ENCODE measurements around the gene KICS2.
A peak's percentile ranks its signal among the peaks of the same experiment; 100 is the strongest.

The KICS2 gene

DNA sequence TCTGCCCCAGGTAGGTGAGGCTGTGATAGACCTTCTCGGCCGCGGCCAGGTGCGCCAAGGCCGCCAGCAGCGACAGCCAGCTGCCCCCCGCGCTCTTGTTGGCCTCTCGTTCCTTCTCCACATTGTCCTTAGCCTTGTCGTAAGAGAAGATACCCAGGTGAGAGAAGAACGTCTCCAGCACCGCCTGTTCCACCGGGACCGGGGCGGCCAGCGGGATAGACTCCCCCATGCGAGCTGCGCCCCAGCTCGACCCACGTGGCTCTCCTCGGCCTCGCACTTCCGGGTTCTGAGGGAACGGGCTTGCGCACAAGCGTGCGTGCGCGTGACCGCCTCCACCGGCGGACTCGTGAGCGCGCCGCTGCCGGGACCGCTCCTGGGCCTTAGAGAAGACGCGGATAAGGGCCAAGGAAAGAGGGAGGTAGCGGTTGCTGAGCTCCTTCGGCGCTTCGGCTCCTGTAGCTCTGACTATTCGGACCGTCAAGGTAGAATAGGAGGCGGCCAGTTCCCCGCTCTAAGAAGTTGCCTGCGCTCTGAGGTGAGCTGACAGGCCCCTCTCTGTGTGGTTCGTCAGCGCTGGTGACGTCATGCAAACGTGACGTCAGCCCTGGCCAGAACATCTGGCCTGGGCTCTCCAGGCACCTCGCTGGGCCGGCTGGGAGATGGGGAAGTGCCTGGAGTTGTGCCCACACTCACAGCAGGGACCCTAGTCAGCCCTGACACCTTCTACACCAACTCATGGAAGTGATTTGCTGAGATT is at the start of gene KICS2:
Gene KICS2 (minus strand): TSS at position 288 of the 757 bp plus-strand sequence. CDS start 59 bp downstream, at position 229.
- TF ChIP-seq ZNF274 (IDR thresholded peaks at IDR 0.05; ENCODE audit: low read depth, low read length) = no peak
- no peak for TF ChIP-seq SUZ12 (IDR thresholded peaks at IDR 0.05; ENCODE audit: extremely low read depth, insufficient read depth, insufficient read length)
- no peak for TF ChIP-seq YY1 (IDR thresholded peaks at IDR 0.05; ENCODE audit: insufficient read depth, insufficient read length)
- no peaks in the 10 kb centered on the region for H3K9me3 ChIP-seq (ENCODE audit: insufficient read depth, low read length)
- no peaks in the 10 kb centered on the region for H3K27me3 ChIP-seq (ENCODE audit: insufficient read depth, insufficient read length)
- peak within 1 kb of the TSS; percentile 97 for H3K9ac ChIP-seq (ENCODE audit: insufficient read length, low read depth)
- peak; percentile 87 for DNase-seq (ENCODE audit: low read depth, low spot score)
- H3K4me3 ChIP-seq (ENCODE audit: insufficient read length, low read depth) = peak within 1 kb of the TSS; percentile 96
- H3K36me3 ChIP-seq (ENCODE audit: insufficient read depth, insufficient read length, low read length) = no peaks in the 10 kb centered on the region
- no peaks in the 10 kb centered on the region for H3K4me1 ChIP-seq (ENCODE audit: insufficient read depth, insufficient read length)

DNA sequence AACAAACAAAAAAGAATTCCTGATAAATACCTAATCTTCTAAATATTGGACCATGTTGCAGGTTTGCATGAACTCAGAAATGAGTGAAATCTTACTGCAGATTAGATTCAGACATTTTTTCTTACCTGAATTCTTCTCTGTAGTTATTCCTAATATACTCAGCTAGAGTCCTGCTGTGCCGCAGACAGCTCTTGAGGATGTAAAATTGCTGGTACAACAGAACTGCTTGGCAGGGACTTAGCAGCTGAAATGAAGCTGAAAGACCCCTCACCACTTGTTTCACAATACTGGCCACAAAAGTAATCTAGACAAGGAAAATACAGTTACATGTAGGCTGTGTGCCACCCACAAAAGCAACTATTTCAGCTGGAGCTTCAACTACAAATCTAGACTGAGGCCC is 48.3 kb upstream of the KICS2 start:
- H3K36me3 ChIP-seq (ENCODE audit: insufficient read depth, insufficient read length, low read length) = no peaks in the 10 kb centered on the region
- H3K9ac ChIP-seq (ENCODE audit: insufficient read length, low read depth) = no peak overlapping the region
- no peaks in the 10 kb centered on the region for H3K4me1 ChIP-seq (ENCODE audit: insufficient read depth, insufficient read length)
- H3K4me3 ChIP-seq (ENCODE audit: insufficient read length, low read depth) = no peak overlapping the region
- H3K9me3 ChIP-seq (ENCODE audit: insufficient read depth, low read length) = no peaks in the 10 kb centered on the region
- no peaks in the 10 kb centered on the region for H3K27me3 ChIP-seq (ENCODE audit: insufficient read depth, insufficient read length)
- TF ChIP-seq YY1 (IDR thresholded peaks at IDR 0.05; ENCODE audit: insufficient read depth, insufficient read length) (no peak), SUZ12 (IDR thresholded peaks at IDR 0.05; ENCODE audit: extremely low read depth, insufficient read depth, insufficient read length) (no peak), ZNF274 (IDR thresholded peaks at IDR 0.05; ENCODE audit: low read depth, low read length) (no peak)
- no peak for DNase-seq (ENCODE audit: low read depth, low spot score)

DNA sequence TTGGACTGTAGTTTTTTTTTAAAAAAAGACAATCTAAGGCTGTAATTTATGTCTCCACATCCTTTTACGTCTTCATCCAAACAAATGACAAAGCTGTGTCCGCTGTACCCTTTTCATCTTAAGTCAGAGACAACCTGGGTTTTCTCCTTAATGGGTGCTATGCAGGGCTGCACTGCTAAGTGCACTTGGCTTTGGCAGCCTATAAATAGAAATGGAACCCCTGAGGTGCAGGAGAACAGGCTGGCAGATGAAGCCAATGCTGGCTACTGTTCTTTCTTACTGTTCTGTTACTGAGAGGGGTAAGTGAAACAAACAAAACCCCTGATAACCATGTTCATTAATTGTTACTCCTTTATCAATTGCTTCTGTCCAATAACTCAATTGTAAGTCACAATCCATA is 47.1 kb upstream of the KICS2 start:
- TF ChIP-seq ZNF274 (IDR thresholded peaks at IDR 0.05; ENCODE audit: low read depth, low read length) = no peak
- no peak for TF ChIP-seq SUZ12 (IDR thresholded peaks at IDR 0.05; ENCODE audit: extremely low read depth, insufficient read depth, insufficient read length)
- TF ChIP-seq YY1 (IDR thresholded peaks at IDR 0.05; ENCODE audit: insufficient read depth, insufficient read length) = no peak
- DNase-seq (ENCODE audit: low read depth, low spot score) = no peak

DNA sequence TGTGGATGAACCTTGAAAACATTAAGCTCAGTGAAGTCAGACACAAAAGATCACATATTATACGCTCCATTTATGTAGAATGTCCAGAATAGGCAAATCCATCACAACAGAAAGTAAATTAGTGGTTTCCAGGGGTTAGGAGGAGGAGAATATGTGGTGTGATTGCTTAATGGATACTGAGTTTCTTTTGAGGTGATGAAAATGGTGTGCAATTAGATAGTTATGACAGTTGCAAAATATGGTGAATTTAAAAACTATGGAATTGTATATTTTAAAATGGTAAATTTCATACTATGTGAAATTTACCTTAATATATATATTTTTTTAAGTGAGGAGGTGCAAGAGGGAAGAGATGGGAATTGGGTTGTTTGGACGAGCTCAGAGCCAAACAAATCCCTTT is 46.3 kb upstream of the KICS2 start:
- H3K27me3 ChIP-seq (ENCODE audit: insufficient read depth, insufficient read length) = no peaks in the 10 kb centered on the region
- H3K36me3 ChIP-seq (ENCODE audit: insufficient read depth, insufficient read length, low read length) = no peaks in the 10 kb centered on the region
- no peaks in the 10 kb centered on the region for H3K4me1 ChIP-seq (ENCODE audit: insufficient read depth, insufficient read length)
- TF ChIP-seq YY1 (IDR thresholded peaks at IDR 0.05; ENCODE audit: insufficient read depth, insufficient read length) = no peak
- no peak for TF ChIP-seq ZNF274 (IDR thresholded peaks at IDR 0.05; ENCODE audit: low read depth, low read length)
- no peak for TF ChIP-seq SUZ12 (IDR thresholded peaks at IDR 0.05; ENCODE audit: extremely low read depth, insufficient read depth, insufficient read length)
- no peak for DNase-seq (ENCODE audit: low read depth, low spot score)
- H3K9ac ChIP-seq (ENCODE audit: insufficient read length, low read depth) = no peak overlapping the region
- no peak overlapping the region for H3K4me3 ChIP-seq (ENCODE audit: insufficient read length, low read depth)
- H3K9me3 ChIP-seq (ENCODE audit: insufficient read depth, low read length) = no peaks in the 10 kb centered on the region

More for the DNA sequence above, 47.1 kb upstream of the KICS2 start:
- Histone ChIP-seq H3K9me3 (ENCODE audit: insufficient read depth, low read length) (no peaks in the 10 kb centered on the region), H3K4me3 (ENCODE audit: insufficient read length, low read depth) (no peak overlapping the region), H3K36me3 (ENCODE audit: insufficient read depth, insufficient read length, low read length) (no peaks in the 10 kb centered on the region), H3K27me3 (ENCODE audit: insufficient read depth, insufficient read length) (no peaks in the 10 kb centered on the region), H3K9ac (ENCODE audit: insufficient read length, low read depth) (no peak overlapping the region), H3K4me1 (ENCODE audit: insufficient read depth, insufficient read length) (no peaks in the 10 kb centered on the region)

DNA sequence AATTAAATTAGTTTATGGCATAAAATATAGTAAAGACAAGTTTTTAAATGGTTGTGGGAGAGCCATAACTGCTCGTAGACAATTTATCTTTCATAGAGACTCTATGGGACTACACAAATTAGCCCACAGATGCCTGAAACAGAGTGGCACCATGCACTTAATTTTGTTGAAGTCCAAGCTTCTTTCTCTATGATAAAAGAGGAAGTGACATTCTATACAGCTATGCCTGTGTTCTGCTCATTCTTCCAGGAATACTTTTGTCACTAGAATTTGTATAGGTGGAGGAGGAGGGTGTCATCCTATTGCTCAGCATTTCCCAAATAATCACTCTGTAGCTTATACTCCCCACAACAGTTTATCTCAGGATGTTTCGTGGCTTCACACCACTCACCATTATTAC is 43.7 kb upstream of the KICS2 start:
- H3K9me3 ChIP-seq (ENCODE audit: insufficient read depth, low read length) = no peaks in the 10 kb centered on the region
- H3K36me3 ChIP-seq (ENCODE audit: insufficient read depth, insufficient read length, low read length) = no peaks in the 10 kb centered on the region
- H3K27me3 ChIP-seq (ENCODE audit: insufficient read depth, insufficient read length) = no peaks in the 10 kb centered on the region
- no peak overlapping the region for H3K4me3 ChIP-seq (ENCODE audit: insufficient read length, low read depth)
- TF ChIP-seq ZNF274 (IDR thresholded peaks at IDR 0.05; ENCODE audit: low read depth, low read length) (no peak), YY1 (IDR thresholded peaks at IDR 0.05; ENCODE audit: insufficient read depth, insufficient read length) (no peak), SUZ12 (IDR thresholded peaks at IDR 0.05; ENCODE audit: extremely low read depth, insufficient read depth, insufficient read length) (no peak)
- H3K9ac ChIP-seq (ENCODE audit: insufficient read length, low read depth) = no peak overlapping the region
- DNase-seq (ENCODE audit: low read depth, low spot score) = no peak
- no peaks in the 10 kb centered on the region for H3K4me1 ChIP-seq (ENCODE audit: insufficient read depth, insufficient read length)

DNA sequence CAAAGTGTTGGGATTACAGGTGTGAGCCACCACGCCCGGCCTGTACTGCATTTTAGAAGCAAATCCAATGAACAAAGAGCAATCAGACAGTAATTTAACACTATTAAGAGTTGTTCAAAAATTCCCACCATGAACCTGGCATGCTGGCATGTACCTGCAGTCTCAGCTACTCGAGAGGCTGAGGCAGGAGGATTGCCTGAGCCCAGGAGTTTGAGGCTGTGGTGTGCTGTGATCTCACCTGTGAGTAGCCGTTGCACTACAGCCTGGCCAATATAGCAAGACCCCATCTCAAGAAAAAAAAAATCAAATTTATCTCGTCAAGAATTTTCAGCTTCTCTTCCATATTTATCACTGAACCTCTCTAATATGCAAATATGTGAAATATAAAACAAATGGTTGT is 39.7 kb upstream of the KICS2 start:
- H3K9me3 ChIP-seq (ENCODE audit: insufficient read depth, low read length) = no peaks in the 10 kb centered on the region
- H3K36me3 ChIP-seq (ENCODE audit: insufficient read depth, insufficient read length, low read length) = no peaks in the 10 kb centered on the region
- H3K27me3 ChIP-seq (ENCODE audit: insufficient read depth, insufficient read length) = no peaks in the 10 kb centered on the region
- no peak for DNase-seq (ENCODE audit: low read depth, low spot score)
- H3K4me3 ChIP-seq (ENCODE audit: insufficient read length, low read depth) = no peak overlapping the region
- TF ChIP-seq YY1 (IDR thresholded peaks at IDR 0.05; ENCODE audit: insufficient read depth, insufficient read length) (no peak), ZNF274 (IDR thresholded peaks at IDR 0.05; ENCODE audit: low read depth, low read length) (no peak), SUZ12 (IDR thresholded peaks at IDR 0.05; ENCODE audit: extremely low read depth, insufficient read depth, insufficient read length) (no peak)
- no peak overlapping the region for H3K9ac ChIP-seq (ENCODE audit: insufficient read length, low read depth)
- H3K4me1 ChIP-seq (ENCODE audit: insufficient read depth, insufficient read length) = no peaks in the 10 kb centered on the region

DNA sequence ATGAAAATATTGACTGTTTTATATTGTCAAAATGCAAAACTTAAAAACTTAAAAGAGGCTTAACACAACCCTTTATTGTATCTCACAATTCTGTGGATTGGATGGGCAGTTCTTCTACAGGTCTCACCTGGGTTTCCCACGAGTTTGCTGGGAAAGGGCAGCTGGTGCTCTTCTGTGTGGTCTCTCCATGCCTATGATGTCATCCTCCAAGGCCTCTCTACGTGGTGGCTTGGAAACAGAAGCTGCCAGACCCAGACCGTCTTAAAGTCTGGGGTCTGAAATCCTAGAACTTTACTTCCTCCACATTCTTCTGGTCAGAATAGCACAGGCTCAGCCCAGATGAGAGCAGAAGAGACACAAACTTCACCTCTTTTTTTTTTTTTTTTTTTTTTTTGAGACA is 36.5 kb upstream of the KICS2 start:
- H3K9me3 ChIP-seq (ENCODE audit: insufficient read depth, low read length) = no peaks in the 10 kb centered on the region
- no peak overlapping the region for H3K9ac ChIP-seq (ENCODE audit: insufficient read length, low read depth)
- no peaks in the 10 kb centered on the region for H3K4me1 ChIP-seq (ENCODE audit: insufficient read depth, insufficient read length)
- no peaks in the 10 kb centered on the region for H3K36me3 ChIP-seq (ENCODE audit: insufficient read depth, insufficient read length, low read length)
- TF ChIP-seq ZNF274 (IDR thresholded peaks at IDR 0.05; ENCODE audit: low read depth, low read length) = no peak
- TF ChIP-seq YY1 (IDR thresholded peaks at IDR 0.05; ENCODE audit: insufficient read depth, insufficient read length) = no peak
- TF ChIP-seq SUZ12 (IDR thresholded peaks at IDR 0.05; ENCODE audit: extremely low read depth, insufficient read depth, insufficient read length) = no peak
- no peak overlapping the region for H3K4me3 ChIP-seq (ENCODE audit: insufficient read length, low read depth)
- no peak for DNase-seq (ENCODE audit: low read depth, low spot score)
- no peaks in the 10 kb centered on the region for H3K27me3 ChIP-seq (ENCODE audit: insufficient read depth, insufficient read length)
